SKM-1 treated with dmso at 0.1 percent for 144 hours (cell line): ENCODE data around the gene TTC23L.
"Not testable (repeated sequence)": the region's sequence is repeated elsewhere in the genome, so short reads cannot be mapped to it uniquely, and the experiment has no call there.

Experiments used
- DNase-seq: peaks from one replicate; lab custom pipeline; 2025; ENCODE audit not compliant: unreplicated experiment; lab: John Stamatoyannopoulos, UW

Gene TTC23L

GRCh38 chr5:34916518-34916917 is 77.6 kb downstream of the TTC23L start:
- no peak for DNase-seq

- no peak for DNase-seq
Observed at GRCh38 chr5:34918025-34918424, 79.1 kb downstream of the TTC23L start.

- no peak for DNase-seq
Observed at GRCh38 chr5:34919077-34919476, 80.1 kb downstream of the TTC23L start.

- DNase-seq = not testable (repeated sequence)
Observed at GRCh38 chr5:34923256-34923655, 84.3 kb downstream of the TTC23L start.

- no peak for DNase-seq
Observed at GRCh38 chr5:34923694-34924461, 84.9 kb downstream of the TTC23L start.

DNA sequence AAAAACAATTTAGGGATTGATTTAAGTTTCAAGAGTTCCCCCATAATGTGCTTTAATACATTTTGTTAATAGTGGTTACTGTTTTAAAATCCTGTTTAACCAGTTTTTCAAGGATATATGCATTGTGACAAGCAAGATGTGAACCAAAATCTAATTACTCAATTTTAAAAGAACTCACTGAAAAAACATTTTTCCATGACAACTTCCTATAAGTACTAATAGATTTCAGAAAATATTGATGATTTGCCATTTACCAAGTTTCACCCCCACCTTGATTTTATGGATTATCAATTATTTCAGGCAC is 85.5 kb downstream of the TTC23L start:
- DNase-seq = no peak

DNA sequence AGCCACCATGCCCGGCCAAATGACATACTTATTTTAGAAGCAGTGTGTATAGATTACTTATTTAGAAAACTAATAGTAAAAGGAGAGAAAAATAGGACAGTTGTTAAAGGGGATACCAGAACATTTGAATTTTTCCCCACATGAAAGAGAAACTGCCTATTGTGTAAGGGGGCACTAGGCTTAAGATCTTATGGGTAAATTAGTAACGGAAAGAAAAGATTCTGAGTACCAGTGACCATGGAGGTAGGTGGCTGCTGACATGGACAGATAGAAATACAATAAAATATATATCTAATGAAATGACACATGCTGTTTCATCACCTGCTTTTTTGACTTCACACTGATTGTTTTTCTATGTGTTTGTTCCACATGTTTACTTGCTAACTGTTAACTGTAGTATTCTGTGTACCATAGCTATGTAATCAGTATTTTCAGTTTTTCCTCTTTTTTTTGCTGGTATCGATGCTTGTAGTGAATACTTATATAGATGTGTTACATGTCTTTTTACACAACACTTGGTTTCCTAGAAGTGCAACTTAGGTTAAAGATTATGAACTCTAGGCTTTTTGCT is 87.4 kb downstream of the TTC23L start:
- no peak for DNase-seq

DNA sequence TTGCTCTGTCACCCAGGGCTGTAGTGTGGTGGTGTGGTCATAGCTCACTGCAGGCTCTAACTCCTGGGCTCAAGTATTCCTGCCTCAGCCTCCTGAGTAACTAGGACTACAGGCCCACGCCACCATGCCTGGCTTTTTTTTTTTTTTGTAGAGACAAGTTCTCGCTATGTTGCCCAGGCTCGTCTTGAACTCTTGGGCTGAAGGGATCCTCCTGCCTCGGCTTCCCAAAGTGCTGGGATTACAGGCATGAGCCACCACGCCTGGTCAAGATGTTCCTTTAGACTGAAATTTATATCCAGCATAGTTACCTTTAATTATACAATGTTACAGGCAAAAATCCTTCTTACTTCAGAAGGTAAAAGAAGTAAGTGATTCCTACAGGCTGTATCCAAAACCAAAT is 88.8 kb downstream of the TTC23L start:
- DNase-seq = no peak

- DNase-seq = no peak
Observed at GRCh38 chr5:34928267-34928666, 89.3 kb downstream of the TTC23L start.

DNA sequence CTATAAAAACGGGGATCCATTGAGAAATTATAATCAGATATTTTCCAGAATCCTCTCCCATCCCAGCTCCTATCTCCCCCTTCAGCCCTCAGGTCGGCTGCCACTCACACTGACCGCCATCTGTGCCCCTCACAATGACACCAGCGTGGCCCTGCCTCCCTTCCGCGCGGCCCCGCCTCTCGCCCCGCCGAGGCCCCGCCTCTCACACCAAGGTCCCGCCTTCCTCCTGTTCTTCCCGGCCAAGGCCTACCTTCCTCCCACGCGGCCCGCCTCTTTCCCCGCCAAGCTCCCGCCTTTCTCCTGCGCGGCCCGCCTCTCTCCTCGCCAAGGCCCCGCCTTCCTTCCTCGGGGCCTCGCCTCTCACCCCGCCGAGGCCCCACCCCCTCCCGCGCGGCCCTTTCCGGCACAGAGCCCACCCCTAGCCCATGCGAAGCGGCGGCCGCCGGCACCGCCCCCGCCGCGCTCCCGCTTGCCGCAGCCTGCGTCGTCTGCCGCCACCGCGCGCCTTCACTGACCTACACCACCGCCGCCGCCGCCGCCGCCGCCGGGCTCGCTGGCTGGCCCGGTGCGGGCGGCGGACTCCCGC is 90.3 kb downstream of the TTC23L start, which contains the start of gene DNAJC21:
Gene DNAJC21, plus strand, starts transcription at position 426 of the 586 bp plus-strand sequence. CDS start 261 bp downstream, outside the sequence.
- DNase-seq = peak; percentile 96

GRCh38 chr5:34929720-34930461 is 90.9 kb downstream of the TTC23L start:
- DNase-seq = peak; percentile 56

GRCh38 chr5:34930462-34930844 is 91.5 kb downstream of the TTC23L start:
- DNase-seq = no peak

DNA sequence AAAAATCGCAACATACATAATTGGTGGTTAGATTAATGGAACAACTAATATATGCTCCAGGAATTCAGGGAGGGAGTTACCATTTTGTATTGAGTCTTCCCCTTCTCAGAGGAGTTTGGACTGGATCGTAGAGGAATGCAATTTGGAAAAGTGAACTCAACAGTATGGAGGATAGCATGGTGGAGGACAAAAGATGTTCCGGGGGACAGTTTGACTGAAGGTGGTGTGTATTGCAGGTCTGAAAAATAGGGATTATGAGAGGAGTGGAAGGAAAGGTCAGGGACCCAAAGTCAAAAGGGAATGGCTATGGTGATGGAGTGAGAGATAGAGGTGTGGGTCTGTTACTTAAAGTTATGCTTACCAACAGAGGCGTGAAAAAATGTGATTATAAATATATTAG is 91.9 kb downstream of the TTC23L start:
- DNase-seq = no peak

GRCh38 chr5:34932947-34933346 is 94.0 kb downstream of the TTC23L start:
- no peak for DNase-seq

- DNase-seq = no peak
Observed at GRCh38 chr5:34941936-34942335, 103.0 kb downstream of the TTC23L start.

DNA sequence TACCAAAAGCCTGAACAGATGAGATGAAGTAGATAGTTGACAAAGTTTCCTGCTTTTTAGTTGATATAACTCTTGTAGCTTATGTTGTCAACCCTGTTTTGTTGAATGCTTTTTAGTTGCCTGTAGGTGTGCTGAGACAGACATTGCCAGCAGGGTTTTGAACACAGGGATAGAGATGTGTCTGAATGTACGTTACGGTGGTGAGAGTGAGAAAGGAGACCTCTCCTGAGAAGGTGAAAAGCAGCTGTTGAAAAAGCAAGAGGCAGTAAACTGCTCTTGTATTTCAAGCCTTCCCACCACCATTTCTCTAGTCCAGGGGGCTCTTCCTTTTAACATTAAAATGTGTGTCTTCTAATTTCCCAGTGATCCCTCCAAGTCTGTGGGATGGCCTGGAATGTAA is 105.1 kb downstream of the TTC23L start:
- DNase-seq = no peak

- DNase-seq = no peak
Observed at GRCh38 chr5:34944460-34945047, 105.6 kb downstream of the TTC23L start.
